ENCODE measurements around the gene TENM4. TPM values are rescaled to one million over a fixed set of nuclear protein-coding genes. Genes with fewer than 3 reads are reported as not detected.

Gene TENM4
- total RNA-seq, 1 experiment from 2014 or later, result 25.0 TPM

DNA sequence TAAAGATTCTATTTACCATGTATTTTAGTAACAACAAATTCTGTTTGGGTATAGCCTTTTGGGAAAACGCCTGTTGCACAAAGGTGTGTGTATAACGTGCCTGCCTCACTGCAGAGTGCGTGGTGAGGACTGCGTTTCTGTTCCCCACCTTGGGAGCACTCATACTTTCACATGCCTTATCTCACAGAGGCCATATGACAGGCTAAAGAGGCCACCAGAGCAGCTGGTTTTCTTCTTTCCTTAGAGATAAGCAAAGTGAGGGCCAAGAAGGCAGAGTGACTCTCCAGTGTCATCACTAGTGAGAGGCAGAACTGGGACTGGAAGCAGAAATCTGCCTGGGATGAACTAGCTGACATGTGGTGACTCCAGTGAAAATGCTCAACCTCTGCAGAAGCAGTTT lies 497.0 kb downstream of the TENM4 start:
- Mint-ChIP-seq H3K36me3 (peaks cover 4% of the 10 kb centered on the region; the same call in 1 of the 2 replicates), H3K4me1 (peaks cover 45% of the 10 kb centered on the region), H3K27ac (no peak overlapping the region), H3K9me3 (peaks cover 10% of the 10 kb centered on the region; the same call in 1 of the 2 replicates), H3K27me3 (ENCODE audit: low read depth) (peaks cover 13% of the 10 kb centered on the region), H3K4me3 (no peak overlapping the region)
- ChIA-PET POLR2A (no interaction called here), CTCF (interaction anchor here (0.9 kb wide), 1 partner anchor 18 kb away, joined by 3 read pairs; no protein-coding TSS in a partner anchor)
- ATAC-seq, result no peak
- TF ChIP-seq, protein P1, sequence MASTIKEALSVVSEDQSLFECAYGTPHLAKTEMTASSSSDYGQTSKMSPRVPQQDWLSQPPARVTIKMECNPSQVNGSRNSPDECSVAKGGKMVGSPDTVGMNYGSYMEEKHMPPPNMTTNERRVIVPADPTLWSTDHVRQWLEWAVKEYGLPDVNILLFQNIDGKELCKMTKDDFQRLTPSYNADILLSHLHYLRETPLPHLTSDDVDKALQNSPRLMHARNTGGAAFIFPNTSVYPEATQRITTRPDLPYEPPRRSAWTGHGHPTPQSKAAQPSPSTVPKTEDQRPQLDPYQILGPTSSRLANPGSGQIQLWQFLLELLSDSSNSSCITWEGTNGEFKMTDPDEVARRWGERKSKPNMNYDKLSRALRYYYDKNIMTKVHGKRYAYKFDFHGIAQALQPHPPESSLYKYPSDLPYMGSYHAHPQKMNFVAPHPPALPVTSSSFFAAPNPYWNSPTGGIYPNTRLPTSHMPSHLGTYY (CRISPR knock-in tag; IDR thresholded peaks at IDR 0.05), result no peak
- TF ChIP-seq, protein P2, sequence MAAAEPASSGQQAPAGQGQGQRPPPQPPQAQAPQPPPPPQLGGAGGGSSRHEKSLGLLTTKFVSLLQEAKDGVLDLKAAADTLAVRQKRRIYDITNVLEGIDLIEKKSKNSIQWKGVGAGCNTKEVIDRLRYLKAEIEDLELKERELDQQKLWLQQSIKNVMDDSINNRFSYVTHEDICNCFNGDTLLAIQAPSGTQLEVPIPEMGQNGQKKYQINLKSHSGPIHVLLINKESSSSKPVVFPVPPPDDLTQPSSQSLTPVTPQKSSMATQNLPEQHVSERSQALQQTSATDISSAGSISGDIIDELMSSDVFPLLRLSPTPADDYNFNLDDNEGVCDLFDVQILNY (CRISPR knock-in tag; IDR thresholded peaks at IDR 0.05), result no peak
- TF ChIP-seq TEAD4 (CRISPR knock-in tag; IDR thresholded peaks at IDR 0.05) (no peak), ZNF219 (CRISPR knock-in tag; IDR thresholded peaks at IDR 0.05; ENCODE audit: borderline replicate concordance) (no peak), JUN (CRISPR knock-in tag; IDR thresholded peaks at IDR 0.05) (no peak), GTF2I (CRISPR knock-in tag; conservative IDR thresholded peaks at IDR 0.05) (no peak), ZNF121 (CRISPR knock-in tag; IDR thresholded peaks at IDR 0.05) (no peak), NR3C1 (CRISPR knock-in tag; conservative IDR thresholded peaks at IDR 0.05; ENCODE audit: low read depth) (no peak)
- TF ChIP-seq, protein P3, sequence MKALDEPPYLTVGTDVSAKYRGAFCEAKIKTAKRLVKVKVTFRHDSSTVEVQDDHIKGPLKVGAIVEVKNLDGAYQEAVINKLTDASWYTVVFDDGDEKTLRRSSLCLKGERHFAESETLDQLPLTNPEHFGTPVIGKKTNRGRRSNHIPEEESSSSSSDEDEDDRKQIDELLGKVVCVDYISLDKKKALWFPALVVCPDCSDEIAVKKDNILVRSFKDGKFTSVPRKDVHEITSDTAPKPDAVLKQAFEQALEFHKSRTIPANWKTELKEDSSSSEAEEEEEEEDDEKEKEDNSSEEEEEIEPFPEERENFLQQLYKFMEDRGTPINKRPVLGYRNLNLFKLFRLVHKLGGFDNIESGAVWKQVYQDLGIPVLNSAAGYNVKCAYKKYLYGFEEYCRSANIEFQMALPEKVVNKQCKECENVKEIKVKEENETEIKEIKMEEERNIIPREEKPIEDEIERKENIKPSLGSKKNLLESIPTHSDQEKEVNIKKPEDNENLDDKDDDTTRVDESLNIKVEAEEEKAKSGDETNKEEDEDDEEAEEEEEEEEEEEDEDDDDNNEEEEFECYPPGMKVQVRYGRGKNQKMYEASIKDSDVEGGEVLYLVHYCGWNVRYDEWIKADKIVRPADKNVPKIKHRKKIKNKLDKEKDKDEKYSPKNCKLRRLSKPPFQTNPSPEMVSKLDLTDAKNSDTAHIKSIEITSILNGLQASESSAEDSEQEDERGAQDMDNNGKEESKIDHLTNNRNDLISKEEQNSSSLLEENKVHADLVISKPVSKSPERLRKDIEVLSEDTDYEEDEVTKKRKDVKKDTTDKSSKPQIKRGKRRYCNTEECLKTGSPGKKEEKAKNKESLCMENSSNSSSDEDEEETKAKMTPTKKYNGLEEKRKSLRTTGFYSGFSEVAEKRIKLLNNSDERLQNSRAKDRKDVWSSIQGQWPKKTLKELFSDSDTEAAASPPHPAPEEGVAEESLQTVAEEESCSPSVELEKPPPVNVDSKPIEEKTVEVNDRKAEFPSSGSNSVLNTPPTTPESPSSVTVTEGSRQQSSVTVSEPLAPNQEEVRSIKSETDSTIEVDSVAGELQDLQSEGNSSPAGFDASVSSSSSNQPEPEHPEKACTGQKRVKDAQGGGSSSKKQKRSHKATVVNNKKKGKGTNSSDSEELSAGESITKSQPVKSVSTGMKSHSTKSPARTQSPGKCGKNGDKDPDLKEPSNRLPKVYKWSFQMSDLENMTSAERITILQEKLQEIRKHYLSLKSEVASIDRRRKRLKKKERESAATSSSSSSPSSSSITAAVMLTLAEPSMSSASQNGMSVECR (CRISPR knock-in tag; IDR thresholded peaks at IDR 0.05; ENCODE audit: borderline replicate concordance), result no peak
- TF ChIP-seq, protein P4, sequence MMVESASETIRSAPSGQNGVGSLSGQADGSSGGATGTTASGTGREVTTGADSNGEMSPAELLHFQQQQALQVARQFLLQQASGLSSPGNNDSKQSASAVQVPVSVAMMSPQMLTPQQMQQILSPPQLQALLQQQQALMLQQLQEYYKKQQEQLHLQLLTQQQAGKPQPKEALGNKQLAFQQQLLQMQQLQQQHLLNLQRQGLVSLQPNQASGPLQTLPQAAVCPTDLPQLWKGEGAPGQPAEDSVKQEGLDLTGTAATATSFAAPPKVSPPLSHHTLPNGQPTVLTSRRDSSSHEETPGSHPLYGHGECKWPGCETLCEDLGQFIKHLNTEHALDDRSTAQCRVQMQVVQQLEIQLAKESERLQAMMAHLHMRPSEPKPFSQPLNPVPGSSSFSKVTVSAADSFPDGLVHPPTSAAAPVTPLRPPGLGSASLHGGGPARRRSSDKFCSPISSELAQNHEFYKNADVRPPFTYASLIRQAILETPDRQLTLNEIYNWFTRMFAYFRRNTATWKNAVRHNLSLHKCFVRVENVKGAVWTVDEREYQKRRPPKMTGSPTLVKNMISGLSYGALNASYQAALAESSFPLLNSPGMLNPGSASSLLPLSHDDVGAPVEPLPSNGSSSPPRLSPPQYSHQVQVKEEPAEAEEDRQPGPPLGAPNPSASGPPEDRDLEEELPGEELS (CRISPR knock-in tag; IDR thresholded peaks at IDR 0.05), result no peak
- TF ChIP-seq, protein P5, sequence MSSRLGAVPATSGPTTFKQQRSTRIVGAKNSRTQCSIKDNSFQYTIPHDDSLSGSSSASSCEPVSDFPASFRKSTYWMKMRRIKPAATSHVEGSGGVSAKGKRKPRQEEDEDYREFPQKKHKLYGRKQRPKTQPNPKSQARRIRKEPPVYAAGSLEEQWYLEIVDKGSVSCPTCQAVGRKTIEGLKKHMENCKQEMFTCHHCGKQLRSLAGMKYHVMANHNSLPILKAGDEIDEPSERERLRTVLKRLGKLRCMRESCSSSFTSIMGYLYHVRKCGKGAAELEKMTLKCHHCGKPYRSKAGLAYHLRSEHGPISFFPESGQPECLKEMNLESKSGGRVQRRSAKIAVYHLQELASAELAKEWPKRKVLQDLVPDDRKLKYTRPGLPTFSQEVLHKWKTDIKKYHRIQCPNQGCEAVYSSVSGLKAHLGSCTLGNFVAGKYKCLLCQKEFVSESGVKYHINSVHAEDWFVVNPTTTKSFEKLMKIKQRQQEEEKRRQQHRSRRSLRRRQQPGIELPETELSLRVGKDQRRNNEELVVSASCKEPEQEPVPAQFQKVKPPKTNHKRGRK (CRISPR knock-in tag; IDR thresholded peaks at IDR 0.05; ENCODE audit: borderline replicate concordance), result no peak
- TF ChIP-seq, protein P6, sequence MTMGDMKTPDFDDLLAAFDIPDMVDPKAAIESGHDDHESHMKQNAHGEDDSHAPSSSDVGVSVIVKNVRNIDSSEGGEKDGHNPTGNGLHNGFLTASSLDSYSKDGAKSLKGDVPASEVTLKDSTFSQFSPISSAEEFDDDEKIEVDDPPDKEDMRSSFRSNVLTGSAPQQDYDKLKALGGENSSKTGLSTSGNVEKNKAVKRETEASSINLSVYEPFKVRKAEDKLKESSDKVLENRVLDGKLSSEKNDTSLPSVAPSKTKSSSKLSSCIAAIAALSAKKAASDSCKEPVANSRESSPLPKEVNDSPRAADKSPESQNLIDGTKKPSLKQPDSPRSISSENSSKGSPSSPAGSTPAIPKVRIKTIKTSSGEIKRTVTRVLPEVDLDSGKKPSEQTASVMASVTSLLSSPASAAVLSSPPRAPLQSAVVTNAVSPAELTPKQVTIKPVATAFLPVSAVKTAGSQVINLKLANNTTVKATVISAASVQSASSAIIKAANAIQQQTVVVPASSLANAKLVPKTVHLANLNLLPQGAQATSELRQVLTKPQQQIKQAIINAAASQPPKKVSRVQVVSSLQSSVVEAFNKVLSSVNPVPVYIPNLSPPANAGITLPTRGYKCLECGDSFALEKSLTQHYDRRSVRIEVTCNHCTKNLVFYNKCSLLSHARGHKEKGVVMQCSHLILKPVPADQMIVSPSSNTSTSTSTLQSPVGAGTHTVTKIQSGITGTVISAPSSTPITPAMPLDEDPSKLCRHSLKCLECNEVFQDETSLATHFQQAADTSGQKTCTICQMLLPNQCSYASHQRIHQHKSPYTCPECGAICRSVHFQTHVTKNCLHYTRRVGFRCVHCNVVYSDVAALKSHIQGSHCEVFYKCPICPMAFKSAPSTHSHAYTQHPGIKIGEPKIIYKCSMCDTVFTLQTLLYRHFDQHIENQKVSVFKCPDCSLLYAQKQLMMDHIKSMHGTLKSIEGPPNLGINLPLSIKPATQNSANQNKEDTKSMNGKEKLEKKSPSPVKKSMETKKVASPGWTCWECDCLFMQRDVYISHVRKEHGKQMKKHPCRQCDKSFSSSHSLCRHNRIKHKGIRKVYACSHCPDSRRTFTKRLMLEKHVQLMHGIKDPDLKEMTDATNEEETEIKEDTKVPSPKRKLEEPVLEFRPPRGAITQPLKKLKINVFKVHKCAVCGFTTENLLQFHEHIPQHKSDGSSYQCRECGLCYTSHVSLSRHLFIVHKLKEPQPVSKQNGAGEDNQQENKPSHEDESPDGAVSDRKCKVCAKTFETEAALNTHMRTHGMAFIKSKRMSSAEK (CRISPR knock-in tag; IDR thresholded peaks at IDR 0.05; ENCODE audit: borderline replicate concordance), result no peak
- DNase-seq (ENCODE audit: low spot score), result no peak

Measured in WTC11 (cell line).